WTC11 (cell line): Measurements from ENCODE around the gene NRF1. TPM values are rescaled to one million over a fixed set of nuclear protein-coding genes. Genes with fewer than 3 reads are reported as not detected.
A peak's percentile ranks its signal among the peaks of the same experiment; 100 is the strongest.

Experiments used
- ATAC-seq: fragments of 200-7000 bp; cut with Tn5 transposase; 2 replicates; pipeline ENCODE4 v1.10.0; 2021; ENCODE audit warnings: mild to moderate bottlenecking, moderate library complexity
- CTCF ChIA-PET: fragments of 300-600 bp; sonication (Branson Sonifier 250); formaldehyde crosslinking; loops from one replicate; lab custom pipeline; 2021; ENCODE audit warnings: antibody characterized with exemption; lab: Charles Lee
- POLR2A ChIA-PET: fragments of 350-600 bp; sonication (Branson Sonifier 250); formaldehyde crosslinking; loops from one replicate; lab custom pipeline; 2021; ENCODE audit warnings: antibody characterized with exemption; lab: Charles Lee
- DNase-seq: peaks from one replicate; pipeline ENCODE4 v3.0.0; 2021; ENCODE audit warnings: low spot score
- H3K27ac Mint-ChIP-seq: 2 replicates; pipeline ENCODE4 v1.8.0; 2021; ENCODE audit warnings: mixed read lengths
- H3K27me3 Mint-ChIP-seq: 2 replicates; pipeline ENCODE4 v1.8.0; 2021; ENCODE audit warnings: low read depth, mild to moderate bottlenecking, moderate library complexity, mixed read lengths
- H3K36me3 Mint-ChIP-seq: 2 replicates; pipeline ENCODE4 v1.8.0; 2021; ENCODE audit warnings: mixed read lengths
- H3K4me1 Mint-ChIP-seq: 2 replicates; pipeline ENCODE4 v1.8.0; 2022; ENCODE audit warnings: mixed read lengths
- H3K4me3 Mint-ChIP-seq: 2 replicates; pipeline ENCODE4 v1.8.0; 2021; ENCODE audit warnings: mild to moderate bottlenecking, moderate library complexity, mixed read lengths
- H3K9me3 Mint-ChIP-seq: 2 replicates; pipeline ENCODE4 v1.8.0; 2021; ENCODE audit warnings: mixed read lengths
- EMX1 ChIP-seq: fragments of 250-450 bp; sonication (Bioruptor Pico); IDR thresholded peaks from 2 replicates; pipeline ENCODE4 v1.8.0; 2021; ENCODE audit warnings: mild to moderate bottlenecking
- ESRRA ChIP-seq: sonication (generic); formaldehyde crosslinking; IDR thresholded peaks from 2 replicates; pipeline ENCODE4 v1.8.1; 2022; ENCODE audit warnings: mild to moderate bottlenecking, missing genetic modification reagents, borderline replicate concordance
- ETV6 ChIP-seq: sonication (generic); formaldehyde crosslinking; IDR thresholded peaks from 2 replicates; pipeline ENCODE4 v1.8.1; 2022; ENCODE audit warnings: mild to moderate bottlenecking, missing genetic modification reagents
- GABPB1 ChIP-seq: sonication (generic); formaldehyde crosslinking; IDR thresholded peaks from 2 replicates; pipeline ENCODE4 v1.8.1; 2023; ENCODE audit warnings: mild to moderate bottlenecking, missing genetic modification reagents
- MYBL2 ChIP-seq: sonication (generic); formaldehyde crosslinking; IDR thresholded peaks from 2 replicates; pipeline ENCODE4 v1.8.1; 2023; ENCODE audit warnings: mild to moderate bottlenecking, moderate library complexity, missing genetic modification reagents
- NFYB ChIP-seq: sonication (generic); formaldehyde crosslinking; conservative IDR thresholded peaks from 2 replicates; pipeline ENCODE4 v1.8.0; 2022; ENCODE audit warnings: low read depth, missing genetic modification reagents
- RORB ChIP-seq: fragments of 250-450 bp; sonication (Bioruptor Pico); IDR thresholded peaks from 2 replicates; pipeline ENCODE4 v1.9.0; 2021; ENCODE audit warnings: mild to moderate bottlenecking
- TEAD1 ChIP-seq: sonication (generic); formaldehyde crosslinking; IDR thresholded peaks from 2 replicates; pipeline ENCODE4 v1.8.0; 2022; ENCODE audit warnings: mild to moderate bottlenecking, missing genetic modification reagents
- ZNF219 ChIP-seq: sonication (generic); formaldehyde crosslinking; IDR thresholded peaks from 2 replicates; pipeline ENCODE4 v1.8.0; 2023; ENCODE audit warnings: missing genetic modification reagents, mild to moderate bottlenecking, borderline replicate concordance
- ZNF396 ChIP-seq: fragments of 250-450 bp; sonication (Bioruptor Pico); IDR thresholded peaks from 2 replicates; pipeline ENCODE4 v1.8.0; 2021; ENCODE audit warnings: mild to moderate bottlenecking, moderate library complexity, borderline replicate concordance
- ZNF423 ChIP-seq: fragments of 250-450 bp; sonication (Bioruptor Pico); IDR thresholded peaks from 2 replicates; pipeline ENCODE4 v2.1.2; 2022; ENCODE audit warnings: mild to moderate bottlenecking, moderate library complexity
- total RNA-seq: library from RNA; stranded (reverse); gene quantifications from 3 replicates; pipeline ENCODE4 v1.2.3, GENCODE V29; 2021
- TF ChIP-seq, protein P1 (sequence below): sonication (generic); formaldehyde crosslinking; IDR thresholded peaks from 2 replicates; pipeline ENCODE4 v1.8.0; 2022; ENCODE audit warnings: mild to moderate bottlenecking, missing genetic modification reagents
- TF ChIP-seq, protein P2 (sequence below): sonication (generic); formaldehyde crosslinking; IDR thresholded peaks from 2 replicates; pipeline ENCODE4 v1.8.0; 2023; ENCODE audit warnings: missing genetic modification reagents
- TF ChIP-seq, protein P3 (sequence below): fragments of 250-450 bp; sonication (Bioruptor Pico); IDR thresholded peaks from 2 replicates; pipeline ENCODE4 v1.9.0; 2021; ENCODE audit warnings: mild to moderate bottlenecking, borderline replicate concordance
- TF ChIP-seq, protein P4 (sequence below): sonication (generic); formaldehyde crosslinking; IDR thresholded peaks from 2 replicates; pipeline ENCODE4 v1.8.1; 2022; ENCODE audit warnings: low read depth, missing genetic modification reagents, borderline replicate concordance

The NRF1 gene
- total RNA-seq, 1 experiment from 2014 or later = 16.4 TPM

DNA sequence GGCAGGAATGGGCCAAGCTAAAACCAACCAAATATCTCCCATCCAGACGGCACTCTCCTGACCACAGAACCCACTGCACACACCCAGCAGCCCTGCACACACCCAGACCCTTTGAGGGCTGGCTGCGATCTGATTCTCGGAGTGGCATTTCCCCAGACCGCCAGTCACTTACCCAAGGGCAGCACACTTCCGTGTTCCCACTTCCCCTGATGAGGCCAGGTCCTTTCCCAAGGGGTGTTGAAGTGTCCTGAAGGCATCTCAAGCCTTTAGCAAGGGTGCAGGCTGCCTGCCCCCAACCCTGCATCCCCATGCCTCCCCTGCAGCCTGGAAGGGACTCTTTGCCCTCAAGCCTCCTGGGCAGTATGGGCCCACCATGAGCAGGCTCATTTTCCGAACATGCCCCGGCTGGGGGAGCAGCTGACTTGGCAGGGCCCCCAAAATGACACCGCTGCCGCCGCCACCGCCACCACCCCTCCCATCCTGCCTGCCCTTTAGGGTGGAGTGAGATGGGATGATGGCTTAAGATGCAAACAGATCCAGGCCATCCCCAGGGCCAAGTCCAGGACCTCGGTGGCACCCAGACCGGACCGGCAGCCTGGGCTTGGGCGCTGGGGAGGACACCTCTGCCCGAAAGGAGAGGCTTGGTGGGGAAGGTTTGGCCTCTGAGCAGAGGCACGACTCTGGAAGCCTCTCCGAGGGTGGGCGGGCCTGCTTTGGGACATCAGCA, 159.8 kb downstream of the NRF1 start:
- H3K27ac Mint-ChIP-seq = peak overlapping the region; percentile 32; the same call in 1 of the 2 replicates
- POLR2A ChIA-PET = no interaction called here
- CTCF ChIA-PET = interaction anchor here (1.2 kb wide), 1 partner anchor 58 kb away, joined by 5 read pairs; no protein-coding TSS in a partner anchor
- no peak overlapping the region for H3K4me3 Mint-ChIP-seq
- no peaks in the 10 kb centered on the region for H3K9me3 Mint-ChIP-seq
- no peak for DNase-seq
- H3K27me3 Mint-ChIP-seq = peaks cover 27% of the 10 kb centered on the region
- H3K36me3 Mint-ChIP-seq = peaks cover 18% of the 10 kb centered on the region
- ATAC-seq = no peak
- peaks cover 71% of the 10 kb centered on the region for H3K4me1 Mint-ChIP-seq
- TF ChIP-seq, protein P1, sequence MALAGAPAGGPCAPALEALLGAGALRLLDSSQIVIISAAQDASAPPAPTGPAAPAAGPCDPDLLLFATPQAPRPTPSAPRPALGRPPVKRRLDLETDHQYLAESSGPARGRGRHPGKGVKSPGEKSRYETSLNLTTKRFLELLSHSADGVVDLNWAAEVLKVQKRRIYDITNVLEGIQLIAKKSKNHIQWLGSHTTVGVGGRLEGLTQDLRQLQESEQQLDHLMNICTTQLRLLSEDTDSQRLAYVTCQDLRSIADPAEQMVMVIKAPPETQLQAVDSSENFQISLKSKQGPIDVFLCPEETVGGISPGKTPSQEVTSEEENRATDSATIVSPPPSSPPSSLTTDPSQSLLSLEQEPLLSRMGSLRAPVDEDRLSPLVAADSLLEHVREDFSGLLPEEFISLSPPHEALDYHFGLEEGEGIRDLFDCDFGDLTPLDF (CRISPR knock-in tag) = no peak
- TF ChIP-seq ESRRA (CRISPR knock-in tag) (no peak), GABPB1 (CRISPR knock-in tag) (no peak), TEAD1 (CRISPR knock-in tag) (no peak), EMX1 (CRISPR knock-in tag) (no peak), NFYB (CRISPR knock-in tag) (no peak), RORB (no peak), ZNF219 (CRISPR knock-in tag) (no peak), ZNF396 (CRISPR knock-in tag) (no peak)
- TF ChIP-seq, protein P2, sequence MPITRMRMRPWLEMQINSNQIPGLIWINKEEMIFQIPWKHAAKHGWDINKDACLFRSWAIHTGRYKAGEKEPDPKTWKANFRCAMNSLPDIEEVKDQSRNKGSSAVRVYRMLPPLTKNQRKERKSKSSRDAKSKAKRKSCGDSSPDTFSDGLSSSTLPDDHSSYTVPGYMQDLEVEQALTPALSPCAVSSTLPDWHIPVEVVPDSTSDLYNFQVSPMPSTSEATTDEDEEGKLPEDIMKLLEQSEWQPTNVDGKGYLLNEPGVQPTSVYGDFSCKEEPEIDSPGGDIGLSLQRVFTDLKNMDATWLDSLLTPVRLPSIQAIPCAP (CRISPR knock-in tag) = no peak
- TF ChIP-seq, protein P3, sequence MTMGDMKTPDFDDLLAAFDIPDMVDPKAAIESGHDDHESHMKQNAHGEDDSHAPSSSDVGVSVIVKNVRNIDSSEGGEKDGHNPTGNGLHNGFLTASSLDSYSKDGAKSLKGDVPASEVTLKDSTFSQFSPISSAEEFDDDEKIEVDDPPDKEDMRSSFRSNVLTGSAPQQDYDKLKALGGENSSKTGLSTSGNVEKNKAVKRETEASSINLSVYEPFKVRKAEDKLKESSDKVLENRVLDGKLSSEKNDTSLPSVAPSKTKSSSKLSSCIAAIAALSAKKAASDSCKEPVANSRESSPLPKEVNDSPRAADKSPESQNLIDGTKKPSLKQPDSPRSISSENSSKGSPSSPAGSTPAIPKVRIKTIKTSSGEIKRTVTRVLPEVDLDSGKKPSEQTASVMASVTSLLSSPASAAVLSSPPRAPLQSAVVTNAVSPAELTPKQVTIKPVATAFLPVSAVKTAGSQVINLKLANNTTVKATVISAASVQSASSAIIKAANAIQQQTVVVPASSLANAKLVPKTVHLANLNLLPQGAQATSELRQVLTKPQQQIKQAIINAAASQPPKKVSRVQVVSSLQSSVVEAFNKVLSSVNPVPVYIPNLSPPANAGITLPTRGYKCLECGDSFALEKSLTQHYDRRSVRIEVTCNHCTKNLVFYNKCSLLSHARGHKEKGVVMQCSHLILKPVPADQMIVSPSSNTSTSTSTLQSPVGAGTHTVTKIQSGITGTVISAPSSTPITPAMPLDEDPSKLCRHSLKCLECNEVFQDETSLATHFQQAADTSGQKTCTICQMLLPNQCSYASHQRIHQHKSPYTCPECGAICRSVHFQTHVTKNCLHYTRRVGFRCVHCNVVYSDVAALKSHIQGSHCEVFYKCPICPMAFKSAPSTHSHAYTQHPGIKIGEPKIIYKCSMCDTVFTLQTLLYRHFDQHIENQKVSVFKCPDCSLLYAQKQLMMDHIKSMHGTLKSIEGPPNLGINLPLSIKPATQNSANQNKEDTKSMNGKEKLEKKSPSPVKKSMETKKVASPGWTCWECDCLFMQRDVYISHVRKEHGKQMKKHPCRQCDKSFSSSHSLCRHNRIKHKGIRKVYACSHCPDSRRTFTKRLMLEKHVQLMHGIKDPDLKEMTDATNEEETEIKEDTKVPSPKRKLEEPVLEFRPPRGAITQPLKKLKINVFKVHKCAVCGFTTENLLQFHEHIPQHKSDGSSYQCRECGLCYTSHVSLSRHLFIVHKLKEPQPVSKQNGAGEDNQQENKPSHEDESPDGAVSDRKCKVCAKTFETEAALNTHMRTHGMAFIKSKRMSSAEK (CRISPR knock-in tag) = no peak
- TF ChIP-seq, protein P4, sequence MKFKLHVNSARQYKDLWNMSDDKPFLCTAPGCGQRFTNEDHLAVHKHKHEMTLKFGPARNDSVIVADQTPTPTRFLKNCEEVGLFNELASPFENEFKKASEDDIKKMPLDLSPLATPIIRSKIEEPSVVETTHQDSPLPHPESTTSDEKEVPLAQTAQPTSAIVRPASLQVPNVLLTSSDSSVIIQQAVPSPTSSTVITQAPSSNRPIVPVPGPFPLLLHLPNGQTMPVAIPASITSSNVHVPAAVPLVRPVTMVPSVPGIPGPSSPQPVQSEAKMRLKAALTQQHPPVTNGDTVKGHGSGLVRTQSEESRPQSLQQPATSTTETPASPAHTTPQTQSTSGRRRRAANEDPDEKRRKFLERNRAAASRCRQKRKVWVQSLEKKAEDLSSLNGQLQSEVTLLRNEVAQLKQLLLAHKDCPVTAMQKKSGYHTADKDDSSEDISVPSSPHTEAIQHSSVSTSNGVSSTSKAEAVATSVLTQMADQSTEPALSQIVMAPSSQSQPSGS = no peak

DNA sequence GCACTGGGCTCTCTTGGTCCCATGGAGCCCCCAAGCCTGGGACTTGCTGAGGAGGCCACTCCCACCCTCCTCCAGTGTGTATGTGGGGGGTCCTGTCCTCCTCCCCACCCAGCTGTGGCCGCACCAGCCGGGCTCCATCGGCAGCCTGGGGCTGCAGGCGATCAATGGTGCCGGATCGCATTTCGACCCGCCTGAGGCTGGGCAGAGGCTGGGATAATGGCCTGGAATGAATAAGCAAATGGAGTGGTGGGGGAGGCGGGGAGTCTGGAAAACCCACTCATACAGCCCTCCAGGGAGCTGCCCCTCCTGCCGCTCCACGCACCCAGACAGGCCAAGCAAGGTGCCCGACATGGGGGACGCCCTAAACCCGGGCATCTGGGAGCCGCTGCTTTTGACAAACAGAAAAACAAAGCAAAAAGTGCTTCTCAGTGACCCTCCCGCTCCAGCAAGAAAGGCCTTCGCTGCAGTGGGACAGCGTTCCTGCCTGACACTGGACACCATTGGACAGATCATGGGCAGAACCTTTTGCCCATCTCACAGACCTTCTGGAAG, 160.5 kb downstream of the NRF1 start:
- Mint-ChIP-seq H3K27ac (no peak overlapping the region), H3K27me3 (peaks cover 29% of the 10 kb centered on the region), H3K4me1 (peaks cover 73% of the 10 kb centered on the region), H3K4me3 (no peak overlapping the region; the same call in 1 of the 2 replicates), H3K9me3 (no peaks in the 10 kb centered on the region)
- peak; percentile 8 for ATAC-seq
- DNase-seq = peak; percentile 51
- POLR2A ChIA-PET = no interaction called here
- TF ChIP-seq ZNF423 (CRISPR knock-in tag) (peak; percentile 43; the same call in 1 of the 2 replicates), MYBL2 (CRISPR knock-in tag) (no peak), ETV6 (no peak), TEAD1 (CRISPR knock-in tag) (no peak)
- TF ChIP-seq, all 79 proteins: peak for 1
- CTCF ChIA-PET = interaction anchor here (1.5 to 3.0 kb wide), 3 partner anchors 10 to 57 kb away, joined by 3 to 18 read pairs (median 12); no protein-coding TSS in a partner anchor
- peaks cover 16% of the 10 kb centered on the region for H3K36me3 Mint-ChIP-seq
